ENCODE results near the gene BSND. TPM values are rescaled to one million over a fixed set of nuclear protein-coding genes. Genes with fewer than 3 reads are reported as not detected.

Gene BSND
- total RNA-seq, 1 experiment from 2014 or later = 0.17 TPM

- H4K91ac ChIP-seq (ENCODE audit: insufficient read length, low read depth, low read length) = no peak overlapping the region
- no peaks in the 10 kb centered on the region for H3K79me2 ChIP-seq (ENCODE audit: insufficient read depth, low read length)
- H3K18ac ChIP-seq (ENCODE audit: insufficient read length, low read depth, low read length) = no peak overlapping the region
- no peak overlapping the region for H3K56ac ChIP-seq (ENCODE audit: insufficient read length, low read depth, low read length)
- no peak overlapping the region for H3K4me2 ChIP-seq (ENCODE audit: insufficient read depth, insufficient read length, low read length)
- H3K23me2 ChIP-seq (ENCODE audit: insufficient read length, low read depth, low read length, poor library complexity, severe bottlenecking) = no peaks in the 10 kb centered on the region
- H3K4ac ChIP-seq (ENCODE audit: low read depth, low read length) = no peak overlapping the region
- H2AK5ac ChIP-seq (ENCODE audit: insufficient read length, low read length) = no peak overlapping the region
- no peak overlapping the region for H3K14ac ChIP-seq (ENCODE audit: insufficient read depth, low read length)
- H2AFZ ChIP-seq (ENCODE audit: low read length) = no peak overlapping the region
- H3K27ac ChIP-seq (ENCODE audit: insufficient read length, low read depth, low read length) = no peak overlapping the region
- no peak overlapping the region for H2BK15ac ChIP-seq (ENCODE audit: low read depth, low read length)
- H3K4me1 Mint-ChIP-seq = no peaks in the 10 kb centered on the region
- no CpG with 5 or more reads among the region's 20 CpGs for WGBS (ENCODE audit: extremely low coverage, insufficient read length, low lambda C conversion rate)
- no peaks in the 10 kb centered on the region for H3K4me1 ChIP-seq (ENCODE audit: insufficient read depth, low read length)
- no peak overlapping the region for H3K4me3 Mint-ChIP-seq
- H3T11ph ChIP-seq (ENCODE audit: low read length) = no peak overlapping the region
- H2BK12ac ChIP-seq (ENCODE audit: insufficient read length, low read depth, low read length) = no peak overlapping the region
- no peaks in the 10 kb centered on the region for H3K9me3 ChIP-seq (ENCODE audit: control insufficient read depth, low read depth, low read length)
- no peak overlapping the region for H4K8ac ChIP-seq (replicated peaks; ENCODE audit: insufficient read length, low read depth, low read length)
- no peak overlapping the region; a peak in 1 of 7 replicates for H3K27ac Mint-ChIP-seq
- peaks cover 16 to 72% (median 40%) of the 10 kb centered on the region in 3 experiments; a peak in 6 of 7 replicates for H3K36me3 Mint-ChIP-seq (ENCODE audit: insufficient read depth in 1 of 3, low read depth in 3 of 3)
- no peak overlapping the region for H2BK20ac ChIP-seq (ENCODE audit: low read depth, low read length, poor library complexity, severe bottlenecking)
- no peaks in the 10 kb centered on the region for H3K27me3 ChIP-seq (ENCODE audit: insufficient read depth, low read length)
- H2BK5ac ChIP-seq (ENCODE audit: insufficient read length, low read length) = no peak overlapping the region
- no peaks in the 10 kb centered on the region for H3K9me3 Mint-ChIP-seq
- peaks cover 4% of the 10 kb centered on the region for H4K20me1 ChIP-seq (ENCODE audit: control insufficient read depth, insufficient read depth, insufficient read length)
- H4K5ac ChIP-seq (ENCODE audit: insufficient read length, low read depth, low read length) = no peak overlapping the region
- H3K23ac ChIP-seq (ENCODE audit: insufficient read length, low read depth, low read length) = no peak overlapping the region
- no peaks in the 10 kb centered on the region for H3K27me3 Mint-ChIP-seq (ENCODE audit: low read depth)
- TF ChIP-seq CTCF (conservative IDR thresholded peaks at IDR 0.05) = no peak
- DNase-seq = peak; percentile 20
- no peaks in the 10 kb centered on the region for H3K79me1 ChIP-seq (ENCODE audit: insufficient read depth, low read depth, low read length, poor library complexity, severe bottlenecking)
- H2BK120ac ChIP-seq (ENCODE audit: low read depth, low read length, poor library complexity, severe bottlenecking) = no peak overlapping the region
- H3K9ac ChIP-seq (ENCODE audit: extremely low read depth, insufficient read length, low read length) = no peak overlapping the region
Measured at GRCh38 chr1:55056632-55056992, 57.9 kb downstream of the BSND start.
